DMS114 treated with DMSO at 0.1 percent for 48 hours (cell line): ENCODE measurements around the gene TMEM190.
"Not testable (repeated sequence)": the region's sequence is repeated elsewhere in the genome, so short reads cannot be mapped to it uniquely, and the experiment has no call there.

Source experiments
- DNase-seq: peaks from one replicate; lab custom pipeline; 2025; ENCODE audit not compliant: unreplicated experiment; lab: John Stamatoyannopoulos, UW

TMEM190 gene

GRCh38 chr19:55376241-55376933 is at the start of gene TMEM190:
TSS of gene TMEM190 (plus strand) at chr19:55376826. CDS start at chr19:55376854, 28 bp downstream.
- no peak for DNase-seq

GRCh38 chr19:55328774-55329318 is 47.8 kb upstream of the TMEM190 start:
- peak; percentile 44 for DNase-seq

DNA sequence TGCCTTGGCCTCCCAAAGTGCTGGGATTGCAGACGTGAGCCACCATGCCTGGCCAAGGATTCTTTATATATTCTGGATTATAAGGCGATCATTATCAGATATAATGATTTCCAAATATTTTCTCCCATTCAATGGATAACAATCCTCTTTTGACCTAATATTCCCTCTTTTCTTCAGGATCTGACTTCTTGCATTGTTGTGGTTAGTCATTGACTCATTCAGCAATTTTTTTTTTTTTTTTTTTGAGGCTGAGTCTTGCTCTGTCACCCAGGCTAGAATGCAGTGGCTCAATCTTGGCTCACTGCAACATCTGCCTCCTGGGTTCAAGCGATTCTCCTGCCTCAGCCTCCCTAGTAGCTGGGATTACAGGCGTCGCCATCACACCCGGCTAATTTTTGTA is 46.8 kb upstream of the TMEM190 start:
- DNase-seq = not testable (repeated sequence)

GRCh38 chr19:55333870-55334269 is 42.8 kb upstream of the TMEM190 start:
- no peak for DNase-seq

DNA sequence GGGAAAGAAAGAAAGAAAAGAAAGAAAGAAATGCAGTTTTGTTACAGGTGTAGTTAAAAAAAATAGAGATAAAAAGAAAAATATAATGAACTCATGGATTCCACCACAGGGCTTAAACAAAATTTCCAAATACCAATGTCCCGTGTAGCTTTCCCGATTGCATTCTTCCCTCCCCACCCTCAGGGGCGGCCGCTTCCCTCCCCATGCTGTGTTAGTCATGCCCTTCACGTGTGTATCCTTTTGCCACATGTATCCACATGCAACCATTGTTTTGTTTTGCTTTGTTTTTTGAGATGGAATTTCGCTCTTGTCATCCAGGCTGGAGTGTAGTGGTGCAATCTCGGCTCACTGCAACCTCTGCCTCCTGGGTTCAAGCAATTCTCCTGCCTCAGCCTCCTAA is 40.5 kb upstream of the TMEM190 start:
- no peak for DNase-seq

GRCh38 chr19:55339105-55339888 is 37.3 kb upstream of the TMEM190 start, which contains the start of gene KMT5C:
TSS of gene KMT5C (plus strand) at chr19:55339876. CDS start at chr19:55341937, 2,061 bp downstream.
- DNase-seq = peak; percentile 100

GRCh38 chr19:55339889-55340783 is 36.5 kb upstream of the TMEM190 start:
- DNase-seq = no peak

DNA sequence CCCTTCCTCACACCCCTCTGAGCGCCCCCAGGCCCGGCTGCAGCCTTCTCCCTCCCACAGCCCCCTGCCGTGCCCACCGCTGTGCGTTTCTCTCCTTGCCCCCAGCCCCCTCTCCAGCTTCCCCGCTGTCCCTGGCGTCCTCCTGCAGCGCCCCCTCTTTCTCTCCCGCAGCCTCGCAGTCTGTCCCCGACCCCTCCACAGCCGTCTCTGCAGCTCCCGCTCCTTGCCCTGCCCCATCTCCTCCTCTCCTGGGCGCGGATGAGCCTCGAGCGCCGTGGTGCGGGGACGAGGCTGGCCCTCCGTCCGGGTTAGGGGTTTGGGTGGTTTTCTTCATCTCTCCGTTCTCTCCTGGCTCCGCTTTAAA is 35.9 kb upstream of the TMEM190 start:
- DNase-seq = no peak

GRCh38 chr19:55341171-55341588 is 35.4 kb upstream of the TMEM190 start:
- no peak for DNase-seq

- no peak for DNase-seq
Observed at GRCh38 chr19:55341595-55342531, 34.8 kb upstream of the TMEM190 start.

DNA sequence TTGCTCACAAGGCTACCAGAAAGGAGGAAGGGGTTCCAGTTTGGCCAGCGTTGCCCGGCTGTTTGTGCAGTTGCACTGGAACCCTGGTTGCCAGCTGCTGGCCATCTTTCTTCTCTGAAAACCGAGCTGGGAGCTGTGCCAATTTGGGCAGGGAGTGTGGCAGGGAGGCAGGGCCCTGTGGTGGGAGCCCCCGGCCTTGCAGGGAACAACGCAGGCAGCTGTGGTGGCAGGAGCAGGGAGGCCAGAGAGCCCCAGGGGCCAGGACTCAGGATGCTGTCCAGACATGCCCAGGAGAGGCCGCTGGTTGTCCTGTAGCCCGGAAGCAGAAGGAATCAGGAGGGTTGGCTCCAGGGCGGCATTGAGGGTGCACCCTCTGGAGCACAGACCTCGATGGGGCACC is 32.2 kb upstream of the TMEM190 start:
- DNase-seq = no peak

- DNase-seq = no peak
Observed at GRCh38 chr19:55345101-55345817, 31.4 kb upstream of the TMEM190 start.

- DNase-seq = no peak
Observed at GRCh38 chr19:55345818-55346724, 30.6 kb upstream of the TMEM190 start.

DNA sequence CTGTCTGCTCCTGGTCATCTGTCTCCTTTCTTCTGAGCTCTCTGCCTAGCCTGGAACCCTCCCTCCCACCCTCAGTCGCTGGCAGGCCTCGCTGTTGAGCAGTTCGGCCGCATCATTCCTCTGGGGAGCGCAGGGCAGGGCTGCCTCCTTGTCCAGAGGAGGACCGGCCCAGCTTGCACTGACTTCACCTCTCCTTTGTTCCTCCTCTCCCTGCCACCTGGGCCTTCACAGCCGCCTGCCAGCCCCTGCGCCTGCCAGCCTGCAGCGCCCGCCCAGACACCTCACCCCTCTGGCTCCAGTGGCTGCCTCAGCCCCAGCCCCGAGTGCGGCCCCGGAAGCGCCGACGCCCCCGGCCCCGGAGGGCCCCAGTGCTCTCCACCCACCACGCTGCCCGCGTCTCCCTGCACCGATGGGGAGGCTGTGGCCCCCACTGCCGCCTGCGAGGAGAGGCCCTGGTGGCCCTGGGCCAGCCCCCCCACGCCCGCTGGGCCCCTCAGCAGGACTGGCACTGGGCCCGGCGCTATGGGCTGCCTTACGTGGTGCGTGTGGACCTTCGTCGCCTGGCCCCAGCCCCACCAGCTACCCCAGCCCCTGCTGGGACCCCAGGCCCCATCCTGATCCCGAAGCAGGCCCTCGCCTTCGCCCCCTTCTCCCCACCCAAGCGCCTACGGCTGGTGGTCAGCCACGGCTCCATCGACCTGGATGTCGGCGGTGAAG is 29.7 kb upstream of the TMEM190 start:
- DNase-seq = no peak

DNA sequence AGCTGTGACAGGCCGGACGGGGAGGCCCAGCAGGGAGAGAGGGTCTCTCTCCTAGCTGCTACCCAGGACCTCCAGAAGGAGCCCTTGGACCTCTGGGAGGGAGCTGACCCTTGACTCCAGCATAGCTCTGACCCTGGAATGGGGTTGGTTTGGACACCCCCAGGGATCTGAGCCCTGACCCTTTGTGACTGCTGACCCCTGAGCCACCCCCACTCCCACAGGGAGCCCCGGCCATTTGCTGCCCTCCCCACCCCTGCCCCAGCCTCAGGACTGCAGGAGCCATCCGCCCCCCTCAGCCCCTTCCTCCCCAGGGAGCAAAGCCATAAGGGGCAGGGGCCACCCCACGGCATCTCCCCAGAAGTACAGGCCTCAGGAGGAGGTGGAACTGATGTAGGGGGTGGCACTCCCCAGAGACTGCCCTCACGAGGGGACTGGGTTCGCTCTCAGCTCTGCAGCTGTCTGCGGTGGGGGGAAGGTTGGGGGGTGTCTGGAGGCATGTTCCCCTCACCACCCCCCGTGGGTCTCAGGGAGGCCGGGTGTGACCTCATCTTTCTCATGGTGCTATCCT is 29.1 kb upstream of the TMEM190 start:
- DNase-seq = no peak

DNA sequence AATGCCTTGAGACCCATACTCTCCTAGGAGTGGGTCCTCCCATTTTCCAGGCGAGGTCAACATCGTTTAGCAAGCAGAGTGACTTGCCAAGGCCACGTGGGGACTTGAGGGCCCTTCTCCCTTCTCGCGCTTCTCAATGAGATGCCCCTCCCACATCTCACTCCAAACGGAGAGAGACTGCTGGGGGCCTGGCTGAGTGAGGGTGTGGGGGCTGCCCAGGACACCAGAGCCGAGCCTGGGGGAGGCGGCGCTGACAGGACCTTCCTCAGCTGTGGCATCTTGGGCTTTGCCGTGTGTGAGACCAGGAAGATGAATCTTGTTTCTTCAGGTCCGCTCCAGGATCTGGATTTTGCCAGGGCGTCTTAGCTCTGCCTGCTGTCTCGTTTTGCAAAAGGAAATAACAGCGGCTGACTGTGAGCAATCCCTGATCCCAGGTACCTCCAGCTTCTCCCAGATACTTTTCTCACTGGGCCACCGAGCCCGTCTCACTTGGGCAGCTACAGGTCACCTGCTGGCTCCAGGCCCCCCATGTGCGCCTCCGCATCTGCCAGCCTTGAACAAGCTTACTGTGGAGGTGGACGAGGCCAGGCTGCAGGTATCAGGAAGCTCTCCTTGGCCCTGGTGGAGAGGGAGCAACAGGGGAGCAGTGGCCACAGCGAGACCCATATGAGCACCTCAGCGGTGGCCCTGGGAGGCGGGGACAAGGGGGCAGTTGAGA is 28.1 kb upstream of the TMEM190 start:
- DNase-seq = no peak
